A673 (cell line): Measurements from ENCODE around the gene AQP7.

Experiments used
- EZH2 ChIP-seq: fragments of 200-600 bp; sonication (generic); IDR thresholded peaks from 2 replicates; pipeline ENCODE4 v1.6.1; 2017; ENCODE audit warnings: borderline replicate concordance, low read depth, mild to moderate bottlenecking, mixed read lengths, antibody characterized with exemption, low read length; ENCODE audit not compliant: poor library complexity, severe bottlenecking
- TF ChIP-seq, protein P1 (sequence below): fragments of 300-800, 200-600 bp; sonication (generic); conservative IDR thresholded peaks from 2 replicates; pipeline ENCODE4 v1.5.1; 2017; ENCODE audit warnings: low read depth, mild to moderate bottlenecking, antibody characterized with exemption, low read length, moderate library complexity, mixed read lengths

DNA sequence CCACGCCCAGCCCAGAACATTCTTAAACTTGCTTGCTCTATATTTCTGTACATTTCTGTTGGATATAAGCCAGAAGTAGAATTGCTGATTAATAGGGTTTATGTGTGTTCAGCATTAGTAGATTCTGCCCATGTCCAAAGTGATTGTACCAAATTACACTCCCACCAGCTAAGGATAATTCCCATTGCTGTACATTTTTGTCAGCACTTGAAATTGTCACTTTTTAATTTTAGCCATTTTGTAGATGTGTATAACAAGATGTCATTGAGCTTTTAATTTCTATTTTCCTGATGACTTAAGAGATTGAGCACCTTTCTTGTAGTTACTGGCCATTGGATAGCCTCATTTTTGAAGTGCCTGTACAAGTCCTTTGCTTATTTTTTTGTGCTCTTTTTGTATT lies 46.4 kb downstream of the AQP7 start:
- TF ChIP-seq, protein P1, sequence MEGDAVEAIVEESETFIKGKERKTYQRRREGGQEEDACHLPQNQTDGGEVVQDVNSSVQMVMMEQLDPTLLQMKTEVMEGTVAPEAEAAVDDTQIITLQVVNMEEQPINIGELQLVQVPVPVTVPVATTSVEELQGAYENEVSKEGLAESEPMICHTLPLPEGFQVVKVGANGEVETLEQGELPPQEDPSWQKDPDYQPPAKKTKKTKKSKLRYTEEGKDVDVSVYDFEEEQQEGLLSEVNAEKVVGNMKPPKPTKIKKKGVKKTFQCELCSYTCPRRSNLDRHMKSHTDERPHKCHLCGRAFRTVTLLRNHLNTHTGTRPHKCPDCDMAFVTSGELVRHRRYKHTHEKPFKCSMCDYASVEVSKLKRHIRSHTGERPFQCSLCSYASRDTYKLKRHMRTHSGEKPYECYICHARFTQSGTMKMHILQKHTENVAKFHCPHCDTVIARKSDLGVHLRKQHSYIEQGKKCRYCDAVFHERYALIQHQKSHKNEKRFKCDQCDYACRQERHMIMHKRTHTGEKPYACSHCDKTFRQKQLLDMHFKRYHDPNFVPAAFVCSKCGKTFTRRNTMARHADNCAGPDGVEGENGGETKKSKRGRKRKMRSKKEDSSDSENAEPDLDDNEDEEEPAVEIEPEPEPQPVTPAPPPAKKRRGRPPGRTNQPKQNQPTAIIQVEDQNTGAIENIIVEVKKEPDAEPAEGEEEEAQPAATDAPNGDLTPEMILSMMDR, result no peak
- TF ChIP-seq EZH2, result no peak
